IPS-15b (cell line): ENCODE data around the gene ABCA6.

Source experiments
- H3K27me3 ChIP-seq: one replicate; pipeline ENCODE4 v1.6.1; 2013; ENCODE audit warnings: low read length; ENCODE audit not compliant: control insufficient read depth, insufficient read depth
- H3K36me3 ChIP-seq: one replicate; pipeline ENCODE4 v1.6.1; 2013; ENCODE audit warnings: low read length; ENCODE audit not compliant: control insufficient read depth, insufficient read depth
- H3K4me1 ChIP-seq: one replicate; pipeline ENCODE4 v1.6.1; 2013; ENCODE audit warnings: mild to moderate bottlenecking, low read length; ENCODE audit not compliant: control insufficient read depth, insufficient read depth
- H3K4me3 ChIP-seq: one replicate; pipeline ENCODE4 v1.5.1; 2013; ENCODE audit warnings: low read depth, low read length
- H3K9ac ChIP-seq: one replicate; pipeline ENCODE4 v1.6.1; 2013; ENCODE audit warnings: low read depth, mild to moderate bottlenecking, low read length
- H3K9me3 ChIP-seq: one replicate; pipeline ENCODE4 v1.6.1; 2013; ENCODE audit warnings: mild to moderate bottlenecking, low read length; ENCODE audit not compliant: control insufficient read depth, insufficient read depth

Gene ABCA6

GRCh38 chr17:69067274-69068047 is 74.2 kb downstream of the ABCA6 start:
- no peaks in the 10 kb centered on the region for H3K4me1 ChIP-seq
- no peak overlapping the region for H3K4me3 ChIP-seq
- H3K9ac ChIP-seq = no peak overlapping the region
- no peaks in the 10 kb centered on the region for H3K9me3 ChIP-seq
- no peaks in the 10 kb centered on the region for H3K27me3 ChIP-seq
- no peaks in the 10 kb centered on the region for H3K36me3 ChIP-seq

GRCh38 chr17:69066482-69066881 is 75.2 kb downstream of the ABCA6 start:
- Histone ChIP-seq H3K27me3 (no peaks in the 10 kb centered on the region), H3K4me3 (no peak overlapping the region), H3K36me3 (no peaks in the 10 kb centered on the region), H3K9ac (no peak overlapping the region), H3K4me1 (no peaks in the 10 kb centered on the region), H3K9me3 (no peaks in the 10 kb centered on the region)

- Histone ChIP-seq H3K4me1 (no peaks in the 10 kb centered on the region), H3K9me3 (no peaks in the 10 kb centered on the region), H3K27me3 (no peaks in the 10 kb centered on the region), H3K36me3 (no peaks in the 10 kb centered on the region), H3K4me3 (no peak overlapping the region), H3K9ac (no peak overlapping the region)
Measured at GRCh38 chr17:69065113-69065512, 76.6 kb downstream of the ABCA6 start.

GRCh38 chr17:69064476-69064875 is 77.2 kb downstream of the ABCA6 start:
- Histone ChIP-seq H3K9ac (no peak overlapping the region), H3K36me3 (no peaks in the 10 kb centered on the region), H3K27me3 (no peaks in the 10 kb centered on the region), H3K4me3 (no peak overlapping the region), H3K9me3 (no peaks in the 10 kb centered on the region), H3K4me1 (no peaks in the 10 kb centered on the region)

- no peak overlapping the region for H3K9ac ChIP-seq
- no peaks in the 10 kb centered on the region for H3K36me3 ChIP-seq
- no peaks in the 10 kb centered on the region for H3K9me3 ChIP-seq
- no peak overlapping the region for H3K4me3 ChIP-seq
- H3K27me3 ChIP-seq = no peaks in the 10 kb centered on the region
- H3K4me1 ChIP-seq = no peaks in the 10 kb centered on the region
Measured at GRCh38 chr17:69064001-69064400, 77.7 kb downstream of the ABCA6 start.

GRCh38 chr17:69062860-69063581 is 78.7 kb downstream of the ABCA6 start:
- Histone ChIP-seq H3K36me3 (no peaks in the 10 kb centered on the region), H3K4me1 (no peaks in the 10 kb centered on the region), H3K9ac (no peak overlapping the region), H3K4me3 (no peak overlapping the region), H3K27me3 (no peaks in the 10 kb centered on the region), H3K9me3 (no peaks in the 10 kb centered on the region)

GRCh38 chr17:69061721-69062556 is 79.8 kb downstream of the ABCA6 start:
- H3K4me3 ChIP-seq = no peak overlapping the region
- H3K27me3 ChIP-seq = no peaks in the 10 kb centered on the region
- no peak overlapping the region for H3K9ac ChIP-seq
- H3K4me1 ChIP-seq = no peaks in the 10 kb centered on the region
- no peaks in the 10 kb centered on the region for H3K9me3 ChIP-seq
- no peaks in the 10 kb centered on the region for H3K36me3 ChIP-seq

- no peak within 1 kb of the TSS for H3K4me3 ChIP-seq
Measured at GRCh38 chr17:69060822-69061221, 80.9 kb downstream of the ABCA6 start, which contains the start of gene ABCA9. ABCA9 (minus strand) TSS chr17:69060927; CDS start chr17:69051126, 9,801 bp downstream.

GRCh38 chr17:69059458-69060175 is 82.1 kb downstream of the ABCA6 start:
- Histone ChIP-seq H3K9me3 (no peaks in the 10 kb centered on the region), H3K36me3 (no peaks in the 10 kb centered on the region), H3K9ac (no peak overlapping the region), H3K27me3 (no peaks in the 10 kb centered on the region), H3K4me1 (no peaks in the 10 kb centered on the region), H3K4me3 (no peak overlapping the region)

More at GRCh38 chr17:69060822-69061221, 80.9 kb downstream of the ABCA6 start, which contains the start of gene ABCA9:
- H3K9me3 ChIP-seq = no peaks in the 10 kb centered on the region
- H3K27me3 ChIP-seq = no peaks in the 10 kb centered on the region
- no peaks in the 10 kb centered on the region for H3K4me1 ChIP-seq
- H3K9ac ChIP-seq = no peak within 1 kb of the TSS
- H3K36me3 ChIP-seq = no peaks in the 10 kb centered on the region

GRCh38 chr17:69058165-69058564 is 83.5 kb downstream of the ABCA6 start:
- Histone ChIP-seq H3K36me3 (no peaks in the 10 kb centered on the region), H3K27me3 (no peaks in the 10 kb centered on the region), H3K9me3 (no peaks in the 10 kb centered on the region), H3K4me3 (no peak overlapping the region), H3K9ac (no peak overlapping the region), H3K4me1 (no peaks in the 10 kb centered on the region)

GRCh38 chr17:69057280-69057679 is 84.4 kb downstream of the ABCA6 start:
- Histone ChIP-seq H3K4me3 (no peak overlapping the region), H3K9me3 (no peaks in the 10 kb centered on the region), H3K4me1 (no peaks in the 10 kb centered on the region), H3K36me3 (no peaks in the 10 kb centered on the region), H3K9ac (no peak overlapping the region), H3K27me3 (no peaks in the 10 kb centered on the region)
